K562 (cell line): ENCODE data around the gene TLE6. TPM values are rescaled to one million over a fixed set of nuclear protein-coding genes. Genes with fewer than 3 reads are reported as not detected.

ENCODE experiments used
- CCAR2 ChIP-seq: fragments of 200-400 bp; formaldehyde crosslinking; IDR thresholded peaks from 2 replicates; pipeline ENCODE4 v1.6.1; 2017; ENCODE audit warnings: mild to moderate bottlenecking, low read depth, low read length
- FIP1L1 ChIP-seq: fragments of 200-400 bp; formaldehyde crosslinking; IDR thresholded peaks from 2 replicates; pipeline ENCODE4 v1.6.1; 2018; ENCODE audit warnings: mild to moderate bottlenecking, low read depth, low read length; ENCODE audit not compliant: poor library complexity, severe bottlenecking
- MEF2D ChIP-seq: conservative IDR thresholded peaks from 2 replicates; pipeline ENCODE4 v1.6.1; 2016; ENCODE audit warnings: low read depth, missing genetic modification characterization, missing compliant biosample characterization
- MXI1 ChIP-seq: IDR thresholded peaks from 2 replicates; pipeline ENCODE4 v1.6.1; 2011; ENCODE audit warnings: low read depth, mild to moderate bottlenecking, improper control_type of control experiment, low read length
- NBN ChIP-seq: fragments of 450-650 bp; IDR thresholded peaks from 2 replicates; pipeline ENCODE4 v1.6.1; 2016; ENCODE audit warnings: low read depth, mild to moderate bottlenecking
- NR2C1 ChIP-seq, 2 experiments: fragments of 450-650 bp; IDR thresholded peaks; 2 replicates each; pipeline ENCODE4 v1.6.1; 2017; ENCODE audit warnings: mild to moderate bottlenecking in 2 of 2, antibody characterized with exemption in 1 of 2, inconsistent platforms in 1 of 2, missing compliant biosample characterization in 1 of 2, missing genetic modification characterization in 1 of 2
- NR2C2 ChIP-seq, 2 experiments: fragments of 200-800 bp in 1 of 2; sonication (Bioruptor generic) in 1 of 2; sonication (generic) in 1 of 2; formaldehyde crosslinking in 1 of 2; IDR thresholded peaks; 2 replicates each; pipeline versions ENCODE4 v1.6.1 to v1.8.0; 2016 to 2022; ENCODE audit warnings: mild to moderate bottlenecking in 1 of 2, missing compliant biosample characterization in 1 of 2, missing genetic modification characterization in 1 of 2, missing genetic modification reagents in 1 of 2
- PTRF ChIP-seq: fragments of 450-650 bp; IDR thresholded peaks from 2 replicates; pipeline ENCODE4 v1.6.1; 2016; ENCODE audit warnings: mild to moderate bottlenecking, missing genetic modification characterization, missing compliant biosample characterization
- SMARCA4 ChIP-seq: fragments of 450-650 bp; IDR thresholded peaks from 2 replicates; pipeline ENCODE4 v1.6.1; 2016
- SRSF7 ChIP-seq: fragments of 200-400 bp; formaldehyde crosslinking; optimal IDR thresholded peaks from 2 replicates; pipeline ENCODE3; 2017; ENCODE audit warnings: mild to moderate bottlenecking, low read depth, low read length
- TBP ChIP-seq: optimal IDR thresholded peaks from 2 replicates; pipeline ENCODE3; 2011; ENCODE audit warnings: low read depth, low read length, improper control_type of control experiment
- ZNF668 ChIP-seq: fragments of 250-450 bp; sonication (Bioruptor Pico); IDR thresholded peaks from 2 replicates; pipeline ENCODE4 v1.8.0; 2022; ENCODE audit warnings: mild to moderate bottlenecking, inconsistent platforms
- ZNF717 ChIP-seq: fragments of 250-450 bp; sonication (Bioruptor Pico); IDR thresholded peaks from 2 replicates; pipeline ENCODE4 v1.5.0; 2021
- polyA plus RNA-seq, 8 experiments: library from polyadenylated mRNA; depleted of rRNA in 4 of 8; stranded (reverse) in 5 of 8; unstranded in 3 of 8; fragments of >200 nt; fragmentation: Nextera tagmentation in 2 of 8; fragmentation: Illumina TruSeq in 1 of 8; extraction: Ambion mirVana in 2 of 8; extraction: Trizol in 1 of 8; gene quantifications; 2 replicates each; pipeline versions ENCODE4 v1.2.1 to v1.2.3, GENCODE V29; 2011 to 2014; ENCODE audit warnings: inconsistent platforms in 1 of 8, missing spikeins in 1 of 8
- total RNA-seq, 7 experiments: library from RNA; depleted of rRNA in 6 of 7; stranded (reverse); fragments of >200 nt in 6 of 7; fragmentation: Illumina TruSeq in 2 of 7; extraction: Trizol in 2 of 7; gene quantifications; 2 replicates each; pipeline versions ENCODE4 v1.2.1 to v1.2.3, GENCODE V29; 2011 to 2021; ENCODE audit warnings: low replicate concordance in 1 of 7
- TF ChIP-seq, protein P1 (sequence below): fragments of 450-650 bp; IDR thresholded peaks from one replicate; pipeline ENCODE4 v1.6.1; 2018; ENCODE audit warnings: mild to moderate bottlenecking, moderate library complexity; ENCODE audit not compliant: partially characterized antibody
- TF ChIP-seq, protein P2 (sequence below): fragments of 250-450 bp; sonication (Bioruptor Pico); IDR thresholded peaks from 2 replicates; pipeline ENCODE4 v1.9.0; 2021; ENCODE audit warnings: mild to moderate bottlenecking
- TF ChIP-seq, protein P3 (sequence below): fragments of 450-650 bp; formaldehyde crosslinking; IDR thresholded peaks from 2 replicates; pipeline ENCODE4 v1.4.0; 2022; ENCODE audit warnings: missing genetic modification characterization
- TF ChIP-seq, protein P4 (sequence below): fragments of 450-650 bp; IDR thresholded peaks from 2 replicates; pipeline ENCODE4 v1.7.0; 2016; ENCODE audit warnings: borderline replicate concordance
- TF ChIP-seq, protein P5 (sequence below): sonication (generic); formaldehyde crosslinking; IDR thresholded peaks from 2 replicates; pipeline ENCODE4 v1.8.1; 2023; ENCODE audit warnings: mild to moderate bottlenecking, missing genetic modification reagents
- TF ChIP-seq, protein P6 (sequence below): fragments of 450-650 bp; IDR thresholded peaks from 2 replicates; pipeline ENCODE4 v1.6.1; 2017; ENCODE audit warnings: antibody characterized with exemption

TLE6 gene
- total and polyA plus RNA-seq, 9 of the 15 experiments (the other 6 are each of a cell fraction or from before 2014, with no cell fraction given), result 1.1 to 6.1 (median 2.5) TPM

DNA sequence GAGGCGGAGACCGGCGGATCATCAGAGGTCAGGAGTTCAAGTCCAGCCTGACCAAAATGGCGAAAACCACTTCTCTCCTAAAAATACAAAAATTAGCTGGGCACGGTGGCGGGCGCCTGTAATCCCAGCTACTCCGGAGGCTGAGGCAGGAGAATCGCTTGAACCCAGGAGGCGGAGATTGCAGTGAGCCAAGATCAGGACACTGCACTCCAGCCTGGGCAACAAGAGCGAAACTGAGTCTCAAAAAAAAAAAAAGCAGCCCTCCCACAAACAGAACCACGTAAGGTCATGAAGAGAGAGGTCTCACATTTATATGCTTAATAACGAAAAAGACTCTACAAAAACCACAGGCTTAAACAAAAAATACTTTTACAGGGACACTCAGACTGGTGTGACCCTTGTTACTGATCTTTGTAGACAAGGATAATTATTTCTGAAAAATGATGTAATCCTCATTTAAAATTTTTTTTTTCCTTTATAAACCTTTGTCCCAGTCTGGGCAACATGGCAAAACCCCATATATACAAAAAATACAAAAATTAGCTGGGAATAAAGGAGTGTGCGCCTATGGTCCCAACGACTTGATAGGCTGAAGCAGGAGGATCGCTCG is 31.7 kb upstream of the TLE6 start (continued):
- TF ChIP-seq PTRF, result no peak
- TF ChIP-seq, protein P1, sequence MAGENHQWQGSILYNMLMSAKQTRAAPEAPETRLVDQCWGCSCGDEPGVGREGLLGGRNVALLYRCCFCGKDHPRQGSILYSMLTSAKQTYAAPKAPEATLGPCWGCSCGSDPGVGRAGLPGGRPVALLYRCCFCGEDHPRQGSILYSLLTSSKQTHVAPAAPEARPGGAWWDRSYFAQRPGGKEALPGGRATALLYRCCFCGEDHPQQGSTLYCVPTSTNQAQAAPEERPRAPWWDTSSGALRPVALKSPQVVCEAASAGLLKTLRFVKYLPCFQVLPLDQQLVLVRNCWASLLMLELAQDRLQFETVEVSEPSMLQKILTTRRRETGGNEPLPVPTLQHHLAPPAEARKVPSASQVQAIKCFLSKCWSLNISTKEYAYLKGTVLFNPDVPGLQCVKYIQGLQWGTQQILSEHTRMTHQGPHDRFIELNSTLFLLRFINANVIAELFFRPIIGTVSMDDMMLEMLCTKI, result no peak
- no peak for TF ChIP-seq ZNF717 (CRISPR knock-in tag)
- no peak for TF ChIP-seq NR2C2 (CRISPR knock-in tag; IDR thresholded peaks at IDR 0.05)
- TF ChIP-seq NR2C2 (tag; IDR thresholded peaks at IDR 0.05), result peak; percentile 78
- TF ChIP-seq, protein P2, sequence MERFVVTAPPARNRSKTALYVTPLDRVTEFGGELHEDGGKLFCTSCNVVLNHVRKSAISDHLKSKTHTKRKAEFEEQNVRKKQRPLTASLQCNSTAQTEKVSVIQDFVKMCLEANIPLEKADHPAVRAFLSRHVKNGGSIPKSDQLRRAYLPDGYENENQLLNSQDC (CRISPR knock-in tag), result no peak
- no peak for TF ChIP-seq MXI1
- TF ChIP-seq, protein P3, sequence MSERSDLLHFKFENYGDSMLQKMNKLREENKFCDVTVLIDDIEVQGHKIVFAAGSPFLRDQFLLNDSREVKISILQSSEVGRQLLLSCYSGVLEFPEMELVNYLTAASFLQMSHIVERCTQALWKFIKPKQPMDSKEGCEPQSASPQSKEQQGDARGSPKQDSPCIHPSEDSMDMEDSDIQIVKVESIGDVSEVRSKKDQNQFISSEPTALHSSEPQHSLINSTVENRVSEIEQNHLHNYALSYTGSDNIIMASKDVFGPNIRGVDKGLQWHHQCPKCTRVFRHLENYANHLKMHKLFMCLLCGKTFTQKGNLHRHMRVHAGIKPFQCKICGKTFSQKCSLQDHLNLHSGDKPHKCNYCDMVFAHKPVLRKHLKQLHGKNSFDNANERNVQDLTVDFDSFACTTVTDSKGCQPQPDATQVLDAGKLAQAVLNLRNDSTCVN (CRISPR knock-in tag), result no peak
- TF ChIP-seq, protein P4, sequence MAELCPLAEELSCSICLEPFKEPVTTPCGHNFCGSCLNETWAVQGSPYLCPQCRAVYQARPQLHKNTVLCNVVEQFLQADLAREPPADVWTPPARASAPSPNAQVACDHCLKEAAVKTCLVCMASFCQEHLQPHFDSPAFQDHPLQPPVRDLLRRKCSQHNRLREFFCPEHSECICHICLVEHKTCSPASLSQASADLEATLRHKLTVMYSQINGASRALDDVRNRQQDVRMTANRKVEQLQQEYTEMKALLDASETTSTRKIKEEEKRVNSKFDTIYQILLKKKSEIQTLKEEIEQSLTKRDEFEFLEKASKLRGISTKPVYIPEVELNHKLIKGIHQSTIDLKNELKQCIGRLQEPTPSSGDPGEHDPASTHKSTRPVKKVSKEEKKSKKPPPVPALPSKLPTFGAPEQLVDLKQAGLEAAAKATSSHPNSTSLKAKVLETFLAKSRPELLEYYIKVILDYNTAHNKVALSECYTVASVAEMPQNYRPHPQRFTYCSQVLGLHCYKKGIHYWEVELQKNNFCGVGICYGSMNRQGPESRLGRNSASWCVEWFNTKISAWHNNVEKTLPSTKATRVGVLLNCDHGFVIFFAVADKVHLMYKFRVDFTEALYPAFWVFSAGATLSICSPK, result no peak
- no peak for TF ChIP-seq FIP1L1
- peak; percentile 26; the same call in 1 of the 2 replicates for TF ChIP-seq MEF2D (tag)
- no peak for TF ChIP-seq TBP
- no peak for TF ChIP-seq SRSF7
- no peak; the same call in 1 of the 2 replicates for TF ChIP-seq NR2C1 (IDR thresholded peaks at IDR 0.05)
- TF ChIP-seq NR2C1 (tag; IDR thresholded peaks at IDR 0.05), result no peak; the same call in none of the 2 replicates
- TF ChIP-seq, protein P5, sequence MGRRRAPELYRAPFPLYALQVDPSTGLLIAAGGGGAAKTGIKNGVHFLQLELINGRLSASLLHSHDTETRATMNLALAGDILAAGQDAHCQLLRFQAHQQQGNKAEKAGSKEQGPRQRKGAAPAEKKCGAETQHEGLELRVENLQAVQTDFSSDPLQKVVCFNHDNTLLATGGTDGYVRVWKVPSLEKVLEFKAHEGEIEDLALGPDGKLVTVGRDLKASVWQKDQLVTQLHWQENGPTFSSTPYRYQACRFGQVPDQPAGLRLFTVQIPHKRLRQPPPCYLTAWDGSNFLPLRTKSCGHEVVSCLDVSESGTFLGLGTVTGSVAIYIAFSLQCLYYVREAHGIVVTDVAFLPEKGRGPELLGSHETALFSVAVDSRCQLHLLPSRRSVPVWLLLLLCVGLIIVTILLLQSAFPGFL, result no peak
- 0 out of 2 replicates have a peak, but pooled peaks have one; percentile 22 for TF ChIP-seq NBN
- TF ChIP-seq CCAR2, result no peak
- TF ChIP-seq ZNF668 (CRISPR knock-in tag), result no peak
- TF ChIP-seq, protein P6, sequence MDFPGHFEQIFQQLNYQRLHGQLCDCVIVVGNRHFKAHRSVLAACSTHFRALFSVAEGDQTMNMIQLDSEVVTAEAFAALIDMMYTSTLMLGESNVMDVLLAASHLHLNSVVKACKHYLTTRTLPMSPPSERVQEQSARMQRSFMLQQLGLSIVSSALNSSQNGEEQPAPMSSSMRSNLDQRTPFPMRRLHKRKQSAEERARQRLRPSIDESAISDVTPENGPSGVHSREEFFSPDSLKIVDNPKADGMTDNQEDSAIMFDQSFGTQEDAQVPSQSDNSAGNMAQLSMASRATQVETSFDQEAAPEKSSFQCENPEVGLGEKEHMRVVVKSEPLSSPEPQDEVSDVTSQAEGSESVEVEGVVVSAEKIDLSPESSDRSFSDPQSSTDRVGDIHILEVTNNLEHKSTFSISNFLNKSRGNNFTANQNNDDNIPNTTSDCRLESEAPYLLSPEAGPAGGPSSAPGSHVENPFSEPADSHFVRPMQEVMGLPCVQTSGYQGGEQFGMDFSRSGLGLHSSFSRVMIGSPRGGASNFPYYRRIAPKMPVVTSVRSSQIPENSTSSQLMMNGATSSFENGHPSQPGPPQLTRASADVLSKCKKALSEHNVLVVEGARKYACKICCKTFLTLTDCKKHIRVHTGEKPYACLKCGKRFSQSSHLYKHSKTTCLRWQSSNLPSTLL, result no peak
- TF ChIP-seq SMARCA4, result peak; percentile 20; the same call in 1 of the 2 replicates
